ENCODE measurements around the gene ARRDC2.
"Not testable (repeated sequence)": the region's sequence is repeated elsewhere in the genome, so short reads cannot be mapped to it uniquely, and the experiment has no call there.

Gene ARRDC2

DNA sequence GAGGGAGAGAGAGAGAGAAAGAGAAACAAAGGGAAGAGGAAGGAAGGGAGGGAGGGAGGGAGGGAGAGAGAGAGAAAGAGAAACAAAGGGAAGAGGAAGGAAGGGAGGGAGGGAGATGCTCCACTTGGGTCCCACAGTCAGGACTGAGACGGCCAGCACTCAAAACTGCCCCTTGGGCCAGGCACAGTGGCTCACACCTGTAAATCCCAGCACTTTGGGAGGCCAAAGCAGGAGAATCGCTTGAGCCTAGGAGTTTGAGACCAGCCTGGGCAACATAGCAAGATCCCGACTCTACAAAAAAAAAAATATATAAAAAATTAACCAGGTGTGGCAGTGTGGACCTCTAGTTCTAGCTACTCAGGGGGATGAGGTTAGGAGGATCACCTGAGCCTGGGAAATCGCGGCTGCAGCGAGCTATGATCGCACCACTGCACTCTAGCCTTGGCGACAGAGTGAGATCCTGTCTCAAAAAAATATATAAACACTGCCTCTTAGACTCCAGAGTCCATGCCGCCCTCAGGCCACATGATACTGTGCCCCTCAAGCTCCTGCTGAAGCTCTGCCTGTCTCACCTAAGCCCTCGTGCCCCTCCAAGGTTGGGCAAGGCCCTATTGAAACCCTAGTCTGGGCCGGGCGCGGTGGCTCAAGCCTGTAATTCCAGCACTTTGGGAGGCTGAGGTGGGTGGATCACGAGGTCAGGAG lies 8.4 kb downstream of the ARRDC2 start:
- DNase-seq (ENCODE audit: low read depth): no peak

DNA sequence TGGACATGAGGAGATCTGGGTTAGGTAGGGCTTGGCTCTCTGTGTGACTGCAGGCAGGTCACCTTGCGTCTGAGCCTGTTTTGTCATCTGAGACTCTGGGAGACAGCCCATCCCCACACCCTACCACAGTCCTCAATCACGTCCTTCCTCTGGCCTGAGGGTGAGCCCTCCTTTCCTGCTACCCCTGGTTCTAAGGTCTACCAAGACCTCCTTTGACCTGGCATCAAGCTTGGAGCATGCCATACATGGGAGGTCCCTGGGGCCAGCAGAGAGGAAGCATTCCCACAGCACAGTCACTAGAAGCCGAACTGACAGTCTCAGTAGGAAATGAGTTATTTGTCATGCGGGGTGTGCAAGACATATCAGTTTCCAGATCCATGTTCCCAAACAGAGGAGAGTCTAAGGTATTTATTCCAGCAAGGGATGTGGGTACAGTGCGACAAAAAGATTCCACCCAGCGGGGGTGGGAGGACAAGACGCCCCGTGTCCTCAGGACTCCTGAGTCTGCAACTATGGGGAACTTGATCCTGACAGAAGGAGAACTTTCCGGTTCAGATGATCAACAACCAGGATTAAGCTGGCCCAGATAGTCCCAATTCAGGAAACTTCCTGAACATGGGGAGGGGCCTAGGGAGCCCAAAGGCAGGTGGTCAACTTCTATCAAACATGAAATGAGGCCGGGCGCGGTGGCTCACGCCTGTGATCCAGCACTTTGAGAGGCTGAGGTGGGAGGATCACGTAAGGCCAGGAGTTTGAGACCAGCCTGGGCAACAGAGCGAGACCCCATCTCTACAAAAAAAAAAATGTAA lies 9.5 kb downstream of the ARRDC2 start:
- no peak for DNase-seq (ENCODE audit: low read depth)

DNA sequence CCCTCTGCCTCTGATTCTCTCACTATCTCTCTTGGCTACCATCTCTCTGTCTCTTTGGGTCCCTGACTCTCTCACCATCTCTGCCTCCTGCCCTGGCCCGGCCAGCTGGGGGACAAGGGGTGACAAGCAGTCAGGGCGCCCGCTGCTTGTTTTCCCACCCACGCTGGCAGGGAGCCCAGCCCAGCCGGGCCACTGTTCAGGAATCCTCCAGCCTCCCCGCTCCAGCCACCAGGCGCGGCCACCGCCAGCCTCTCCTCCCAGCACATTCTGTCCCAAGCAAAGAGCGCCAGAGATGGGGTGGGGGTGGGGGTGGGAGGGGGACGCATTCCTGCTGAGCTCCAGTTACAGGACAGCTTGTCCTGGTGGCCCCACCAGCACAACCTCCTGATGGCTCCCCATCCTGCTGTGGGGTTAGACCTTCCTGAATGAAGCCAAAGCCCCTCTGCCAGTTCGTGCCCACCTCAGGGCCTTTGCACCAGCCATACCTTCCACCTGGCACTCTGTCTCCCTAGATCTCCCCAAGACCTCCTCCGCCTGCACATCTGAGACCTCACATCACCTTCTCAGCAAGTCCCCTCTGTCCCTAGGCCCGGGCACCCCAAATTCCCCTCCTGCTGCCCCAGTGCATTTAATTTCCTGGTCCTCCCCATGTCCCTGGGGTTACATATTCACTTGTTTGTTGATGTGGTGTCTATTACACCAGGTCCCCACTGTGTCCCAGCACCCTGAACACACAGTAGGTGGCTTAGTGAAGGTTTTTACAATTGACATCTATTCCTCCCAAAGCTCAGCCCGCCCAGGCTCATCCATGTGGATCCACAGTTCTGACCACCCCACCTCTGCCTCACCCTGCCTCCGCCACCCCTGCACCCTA lies 12.5 kb downstream of the ARRDC2 start:
- DNase-seq (ENCODE audit: low read depth): no peak

DNA sequence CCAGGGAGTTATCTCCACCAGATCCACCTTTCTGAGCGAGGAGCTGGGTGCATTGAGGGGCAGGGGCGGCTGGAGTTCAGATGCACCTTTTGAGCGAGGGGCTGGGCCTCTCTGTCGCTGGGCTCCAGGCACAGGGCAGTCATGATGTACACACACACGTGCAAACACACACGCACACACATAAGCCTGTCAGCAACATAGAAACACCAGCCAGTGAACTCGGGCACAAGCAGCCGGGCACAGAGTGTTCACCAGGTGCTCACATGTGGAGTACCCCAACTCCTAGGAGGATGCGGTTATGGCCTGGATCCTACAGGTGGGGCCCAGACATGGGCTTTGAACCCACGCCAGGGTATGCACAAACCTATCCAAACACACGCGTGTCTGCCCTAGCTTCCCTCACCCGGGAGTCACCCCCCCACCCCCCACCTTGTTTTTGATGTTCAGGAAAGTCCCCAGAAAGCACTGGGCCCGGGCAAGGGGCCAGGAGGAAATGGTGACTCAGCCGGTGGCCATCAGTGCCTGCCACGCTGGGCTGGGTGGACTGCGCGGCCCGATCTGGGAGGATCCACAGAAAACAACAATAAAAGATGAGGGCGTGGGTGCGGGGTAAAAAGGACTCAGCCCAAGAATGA lies 13.3 kb downstream of the ARRDC2 start:
- peak; percentile 79 for DNase-seq (ENCODE audit: low read depth)

DNA sequence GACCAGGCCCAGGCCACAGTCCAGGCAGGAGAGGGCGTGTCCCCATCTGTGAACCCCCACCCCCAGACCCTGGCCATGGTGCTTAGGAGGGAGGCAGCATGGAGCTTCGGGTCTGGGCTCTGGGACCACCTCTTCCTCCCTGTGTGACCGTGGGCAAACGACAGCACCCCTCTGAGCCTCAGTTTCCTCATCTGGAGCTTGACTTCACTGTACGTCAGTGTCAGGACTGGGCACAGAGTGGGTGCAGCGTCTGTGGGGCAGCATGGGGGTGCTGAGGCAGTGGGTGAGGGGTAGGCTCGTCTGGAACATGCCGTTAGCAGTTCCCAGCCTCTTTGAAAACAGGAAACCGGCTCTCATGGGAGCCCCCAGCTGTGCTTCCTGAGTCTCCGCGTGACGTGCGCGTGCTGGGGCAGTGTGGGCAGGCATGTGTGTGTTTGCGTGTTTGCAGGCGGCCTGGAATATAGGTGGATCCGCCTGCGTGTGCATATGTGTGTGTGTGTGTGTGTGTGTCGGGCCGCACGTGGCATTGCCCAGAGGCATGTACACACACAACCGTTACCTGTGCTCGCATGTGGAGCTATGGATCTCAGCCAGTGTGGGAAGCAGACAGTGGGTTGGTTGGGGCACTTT lies 15.8 kb downstream of the ARRDC2 start:
- no peak for DNase-seq (ENCODE audit: low read depth)

DNA sequence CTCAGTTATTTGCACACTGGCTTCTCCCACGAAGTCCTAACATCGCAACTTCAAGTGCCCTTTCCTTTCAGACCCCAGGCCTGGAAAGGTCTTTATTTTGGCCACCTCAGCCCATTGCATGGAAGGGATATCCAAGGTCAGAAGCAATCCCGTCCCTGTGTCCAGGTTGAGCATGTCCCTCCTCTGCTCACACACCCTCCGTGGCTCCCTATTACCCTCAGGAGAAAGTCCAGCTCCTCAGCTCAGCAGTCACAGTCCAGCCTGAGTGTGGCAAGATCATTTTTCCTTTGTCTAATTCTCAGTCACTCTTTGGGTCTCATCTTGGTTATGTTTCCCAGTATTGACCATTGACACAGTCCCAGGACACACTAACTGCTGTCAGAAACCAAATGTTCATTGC lies 19.2 kb downstream of the ARRDC2 start:
- DNase-seq (ENCODE audit: low read depth): no peak

DNA sequence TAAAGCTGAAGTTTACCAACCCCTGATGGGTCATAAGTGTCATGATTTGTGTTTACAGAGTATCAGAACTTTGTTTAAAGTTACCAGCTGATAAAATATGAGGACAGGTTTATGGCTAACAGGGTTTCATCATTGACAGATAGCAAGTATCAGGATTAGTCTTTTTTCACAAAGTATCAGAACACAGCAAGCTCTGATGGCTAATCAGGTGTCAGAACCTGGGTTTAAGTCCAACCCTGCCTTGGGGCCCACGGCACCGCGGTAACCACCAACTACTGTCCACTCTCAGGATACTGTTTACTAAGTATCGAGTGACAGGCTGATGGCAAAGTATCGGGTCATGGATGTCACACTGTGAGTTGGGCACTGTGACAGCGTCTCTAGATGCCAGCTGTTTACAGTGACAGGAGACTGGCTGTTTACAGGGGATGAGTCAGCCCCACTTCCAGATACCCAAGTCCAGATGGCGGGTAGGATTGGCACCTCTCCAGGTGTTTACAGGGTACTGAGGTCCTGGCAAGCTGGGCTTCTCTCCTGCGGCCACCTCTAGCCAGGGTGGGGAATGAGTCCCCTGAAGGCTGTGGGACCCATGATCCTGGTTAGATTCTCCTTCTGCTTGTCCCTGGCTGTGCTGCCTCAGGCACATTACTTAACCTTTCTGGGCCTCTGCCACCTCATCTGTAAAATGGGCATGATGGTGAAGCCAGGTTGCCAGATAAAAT lies 21.8 kb downstream of the ARRDC2 start:
- DNase-seq (ENCODE audit: low read depth): no peak

DNA sequence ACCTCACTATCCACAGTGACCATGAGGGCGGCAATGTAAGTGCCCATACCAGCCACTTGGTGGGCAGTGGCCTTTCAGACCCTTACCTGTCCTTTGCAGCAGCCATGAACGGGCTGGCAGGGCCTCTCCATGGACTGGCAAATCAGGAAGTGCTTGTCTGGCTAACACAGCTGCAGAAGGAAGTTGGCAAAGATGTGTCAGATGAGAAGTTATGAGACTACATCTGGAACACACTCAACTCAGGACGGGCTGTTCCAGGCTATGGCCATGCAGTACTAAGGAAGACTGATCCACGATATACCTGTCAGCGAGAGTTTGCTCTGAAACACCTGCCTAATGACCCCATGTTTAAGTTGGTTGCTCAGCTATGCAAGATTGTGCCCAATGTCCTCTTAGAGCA lies 23.4 kb downstream of the ARRDC2 start:
- not testable (repeated sequence) for DNase-seq (ENCODE audit: low read depth)

DNA sequence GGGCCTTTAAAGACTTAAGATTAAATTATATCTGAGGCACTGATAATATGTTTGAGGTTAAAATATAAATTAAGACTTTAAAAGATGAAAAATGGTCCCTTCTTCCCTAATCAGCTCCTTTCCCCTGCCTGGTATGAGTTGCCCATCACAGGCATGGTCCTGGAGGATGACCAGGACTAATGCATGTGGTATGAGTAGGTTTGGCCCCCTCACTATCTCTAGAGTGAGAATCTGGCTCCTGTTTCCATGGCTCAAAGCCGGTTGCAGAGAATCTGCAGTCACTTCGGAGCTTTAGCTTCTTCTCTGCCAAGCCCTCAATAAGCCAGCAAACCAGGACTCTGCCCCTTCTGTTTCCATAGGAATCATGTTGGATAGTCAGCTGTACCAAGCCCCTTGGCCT lies 24.1 kb downstream of the ARRDC2 start:
- DNase-seq (ENCODE audit: low read depth): not testable (repeated sequence)

DNA sequence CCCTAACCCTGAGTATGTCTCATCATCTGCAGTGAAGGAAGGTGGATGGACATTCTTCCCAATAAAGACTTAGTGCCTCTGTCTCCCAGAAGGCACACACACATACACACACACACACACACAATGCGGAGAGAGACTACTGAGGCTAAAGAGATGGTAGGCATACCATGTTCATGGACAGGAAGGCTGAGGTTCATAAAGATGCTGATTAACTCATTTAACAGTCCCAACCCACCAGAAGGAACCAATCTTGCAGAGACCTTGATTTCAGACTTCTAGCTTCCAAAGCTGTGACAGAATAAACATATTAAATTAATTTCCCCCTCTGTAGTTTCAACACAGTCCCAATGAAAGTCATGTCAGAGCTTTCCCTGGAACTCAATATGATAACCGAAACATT lies 33.1 kb downstream of the ARRDC2 start:
- DNase-seq (ENCODE audit: low read depth): no peak

DNA sequence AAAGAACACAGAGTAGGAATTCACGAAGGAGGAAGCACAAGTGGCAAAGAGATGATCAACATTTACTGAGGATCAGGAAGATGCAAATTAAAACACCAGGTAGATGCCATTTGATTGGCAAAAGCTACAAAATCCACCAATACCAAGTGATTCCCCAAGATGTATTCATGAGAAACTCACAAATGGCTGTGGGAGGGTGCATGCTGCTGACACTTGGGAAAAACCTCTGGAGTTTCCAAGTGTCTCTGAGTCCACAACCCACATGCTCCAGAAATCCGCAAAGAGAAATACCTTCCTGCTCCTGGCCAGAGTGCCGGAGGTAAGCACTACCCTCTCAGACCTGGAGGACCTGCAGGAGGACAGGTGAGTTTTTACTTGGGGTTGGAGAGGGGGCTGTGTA lies 35.7 kb downstream of the ARRDC2 start:
- DNase-seq (ENCODE audit: low read depth): no peak

DNA sequence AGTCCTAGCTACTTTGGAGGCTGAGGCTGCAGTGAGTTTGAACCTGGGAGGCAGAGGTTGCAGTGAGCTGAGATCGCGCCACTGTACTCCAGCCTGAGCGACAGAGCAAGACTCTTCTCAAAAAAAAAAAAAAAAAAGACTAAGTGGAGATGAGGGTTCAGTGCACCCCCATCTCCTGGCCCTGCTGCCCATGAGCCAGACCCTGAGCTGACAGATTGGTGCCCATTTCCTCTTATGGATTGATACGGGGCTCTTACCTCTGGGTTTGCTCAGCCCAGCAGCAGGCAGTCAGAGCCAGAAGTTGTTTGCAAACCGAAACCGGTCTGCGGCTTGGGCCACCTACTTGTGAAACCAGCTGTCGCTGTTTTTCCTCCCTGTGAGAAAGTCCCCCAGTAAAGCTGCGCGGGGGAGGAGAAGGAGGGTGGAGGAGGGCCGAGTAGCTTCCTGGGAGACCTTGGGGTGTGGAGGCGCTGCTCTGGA lies 36.9 kb downstream of the ARRDC2 start:
- DNase-seq (ENCODE audit: low read depth): no peak

DNA sequence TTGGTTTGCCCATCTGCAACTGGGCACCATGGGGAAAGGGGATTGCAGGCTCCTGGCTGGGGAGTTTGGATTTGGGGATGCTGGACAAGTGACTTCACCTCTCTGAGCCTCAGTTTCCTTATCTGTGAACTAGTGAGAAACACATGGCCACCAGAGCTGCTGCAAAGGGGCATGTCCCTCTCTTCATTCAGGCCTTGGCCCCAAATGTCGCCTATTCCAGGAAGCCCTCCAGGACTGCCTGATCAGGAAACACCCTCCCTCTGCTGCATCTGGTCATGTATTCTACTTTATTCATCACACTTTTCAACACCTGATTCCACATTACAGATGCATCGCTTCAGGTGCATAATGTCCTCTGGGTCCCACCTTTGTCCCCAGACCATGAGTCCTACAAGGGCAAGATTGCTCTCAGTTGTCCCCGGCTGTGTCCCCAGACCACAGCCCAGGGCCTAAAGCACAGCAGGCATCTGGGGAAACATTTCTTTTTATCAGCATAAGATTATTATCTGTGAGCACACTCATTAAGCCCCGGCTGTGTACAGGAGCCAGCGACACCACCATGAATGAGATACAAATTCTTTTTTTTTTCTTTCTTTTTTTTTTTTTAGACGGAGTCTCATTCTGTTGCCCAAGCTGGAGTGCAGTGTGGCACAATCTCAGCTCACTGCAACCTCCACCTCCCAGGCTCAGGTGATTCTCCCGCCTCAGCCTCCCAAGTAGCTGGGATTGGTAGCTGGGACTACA lies 37.5 kb downstream of the ARRDC2 start:
- DNase-seq (ENCODE audit: low read depth): no peak

DNA sequence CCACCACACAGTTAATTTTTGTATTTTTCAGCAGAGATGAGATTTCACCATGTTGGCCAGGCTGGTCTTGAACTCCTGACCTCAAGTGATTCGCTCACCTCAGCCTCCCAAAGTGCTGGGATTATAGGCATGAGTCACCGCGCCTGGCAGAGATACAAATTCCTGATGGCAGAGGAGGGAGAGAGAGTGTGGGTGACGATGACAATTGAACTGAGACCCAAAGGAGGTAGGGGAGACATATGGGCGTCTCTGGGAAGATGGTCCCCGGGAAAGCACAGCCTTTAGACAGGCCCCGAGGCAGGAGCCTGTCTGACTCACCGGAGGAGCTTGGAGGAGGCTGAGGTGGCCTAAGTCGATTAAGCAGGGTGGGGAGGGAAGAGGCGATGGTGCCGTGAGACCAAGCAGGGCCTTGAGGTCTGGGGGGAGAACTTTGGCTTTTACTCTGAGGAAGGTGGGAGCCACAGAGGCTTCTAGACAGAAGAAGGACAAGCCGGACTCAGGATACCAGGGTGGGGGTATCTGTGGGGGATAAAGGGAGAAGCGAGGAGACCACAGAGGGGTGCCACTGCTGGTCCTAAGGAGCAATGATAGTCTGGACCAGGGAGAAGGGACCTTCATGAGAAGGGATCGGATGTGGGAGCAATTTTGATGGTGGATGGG lies 38.2 kb downstream of the ARRDC2 start:
- peak; percentile 74 for DNase-seq (ENCODE audit: low read depth)

DNA sequence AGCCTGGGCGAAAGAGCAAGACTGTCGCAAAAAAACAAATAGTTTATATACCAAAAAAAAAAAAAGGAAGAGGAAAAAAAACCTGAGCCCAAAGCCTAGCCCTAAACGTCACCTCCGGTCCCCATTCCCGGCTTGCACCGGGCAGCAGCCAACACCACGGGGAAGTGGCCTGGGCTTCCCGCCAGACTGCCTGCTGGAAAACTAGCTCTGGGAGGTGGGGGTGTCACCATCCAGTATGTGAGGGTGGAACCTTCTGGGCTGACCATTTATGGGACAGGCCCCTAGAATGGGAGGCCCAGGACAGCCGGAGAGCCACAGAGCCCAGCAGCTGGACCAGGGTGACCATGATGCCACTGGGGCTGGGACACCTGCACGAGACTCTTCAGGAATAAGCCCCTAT lies 41.4 kb downstream of the ARRDC2 start:
- DNase-seq (ENCODE audit: low read depth): no peak

DNA sequence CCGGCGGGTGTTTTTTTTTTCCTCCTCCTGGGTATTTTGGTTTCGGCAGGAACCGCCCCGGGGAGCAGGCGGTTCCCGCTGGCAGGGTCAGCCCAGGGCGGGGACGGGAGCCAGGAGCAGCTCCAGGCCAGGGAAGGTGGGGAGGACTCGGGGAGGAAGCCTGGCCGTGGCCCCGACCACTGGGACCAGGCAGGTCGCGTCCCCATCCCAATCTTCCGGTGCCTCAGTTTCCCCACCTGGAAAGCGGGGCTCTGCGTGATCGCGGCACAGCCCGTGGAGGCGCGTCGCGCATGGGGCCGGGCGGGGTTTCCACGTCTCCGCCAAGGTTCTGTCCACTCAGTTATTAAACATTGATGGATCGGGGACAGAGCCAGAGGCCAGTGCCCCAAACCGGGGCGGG lies 43.9 kb downstream of the ARRDC2 start:
- DNase-seq (ENCODE audit: low read depth): no peak

DNA sequence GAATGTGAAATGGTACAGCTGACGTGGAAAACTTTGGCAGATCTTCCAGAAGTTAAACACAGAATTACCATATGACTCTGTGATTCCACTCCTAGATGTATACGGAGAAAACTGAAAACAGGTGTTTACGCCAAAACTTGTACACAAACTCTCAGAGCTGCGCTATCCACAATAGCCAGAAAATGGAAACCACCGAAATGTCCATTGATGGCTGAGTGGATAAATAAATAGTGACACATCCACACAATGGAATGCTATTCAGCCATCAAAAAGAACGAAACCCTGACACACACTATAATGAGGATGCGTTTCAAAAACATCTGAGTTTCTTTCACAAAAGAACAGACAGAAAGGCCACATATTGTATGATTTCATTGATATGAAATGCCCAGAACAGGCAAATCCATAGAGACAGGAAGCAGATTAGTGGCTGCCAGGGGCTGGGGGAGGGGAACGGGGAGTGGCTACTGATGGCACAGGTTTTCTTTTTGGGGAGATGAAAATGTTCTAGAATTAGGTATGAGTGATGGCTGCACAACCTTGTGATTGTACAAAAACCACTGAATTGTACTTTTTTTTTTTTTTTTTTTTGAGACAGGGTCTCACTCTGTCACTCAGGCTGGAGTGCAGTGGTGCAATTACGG lies 45.7 kb downstream of the ARRDC2 start:
- no peak for DNase-seq (ENCODE audit: low read depth)

DNA sequence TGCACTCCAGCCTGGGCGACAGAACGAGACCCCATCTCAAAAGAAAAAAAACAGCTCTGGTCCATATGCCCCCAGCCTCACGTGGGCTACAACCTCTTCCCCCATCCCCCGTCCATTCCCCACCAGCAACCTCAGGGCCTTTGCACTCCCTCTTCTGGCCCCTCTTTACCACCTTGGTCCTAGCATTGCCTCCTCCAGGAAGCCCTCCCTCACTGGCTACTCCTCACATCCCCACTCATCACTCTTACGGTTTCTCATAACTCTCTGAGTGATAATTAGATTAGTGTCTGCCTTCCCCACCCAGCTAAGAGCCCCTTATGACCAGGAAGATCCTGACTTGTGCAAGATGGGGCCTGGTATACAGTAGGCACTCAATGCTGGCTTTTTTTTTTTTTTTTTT lies 48.0 kb downstream of the ARRDC2 start:
- DNase-seq (ENCODE audit: low read depth): no peak

DNA sequence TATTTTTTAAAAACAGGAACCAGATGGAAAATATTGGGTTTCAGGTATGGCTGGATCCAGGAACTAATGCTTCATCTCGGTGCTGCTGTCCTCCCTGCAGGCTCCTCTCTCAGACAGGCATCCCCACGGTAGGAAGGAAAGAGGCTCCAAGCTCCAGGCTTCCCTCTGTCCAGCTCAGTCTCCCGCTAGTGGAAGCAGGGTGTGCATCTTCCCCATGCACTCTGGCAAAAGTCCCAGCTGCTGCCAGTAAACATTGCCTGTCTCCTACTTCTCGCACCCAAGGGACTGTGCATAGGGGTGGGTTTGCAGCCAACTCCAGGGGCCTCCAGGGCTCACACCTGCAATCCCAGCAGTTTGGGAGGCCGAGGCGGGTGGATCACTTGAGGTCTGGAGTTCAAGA lies 49.6 kb downstream of the ARRDC2 start:
- no peak for DNase-seq (ENCODE audit: low read depth)

All from GM04504 (cell line).